NCI-H2227 treated with DMSO at 0.1 percent for 48 hours (cell line): ENCODE data around the gene BET1L.
"Not testable (repeated sequence)": the region's sequence is repeated elsewhere in the genome, so short reads cannot be mapped to it uniquely, and the experiment has no call there.

Experiments used
- DNase-seq: peaks from one replicate; lab custom pipeline; 2025; lab: John Stamatoyannopoulos, UW

The BET1L gene

DNA sequence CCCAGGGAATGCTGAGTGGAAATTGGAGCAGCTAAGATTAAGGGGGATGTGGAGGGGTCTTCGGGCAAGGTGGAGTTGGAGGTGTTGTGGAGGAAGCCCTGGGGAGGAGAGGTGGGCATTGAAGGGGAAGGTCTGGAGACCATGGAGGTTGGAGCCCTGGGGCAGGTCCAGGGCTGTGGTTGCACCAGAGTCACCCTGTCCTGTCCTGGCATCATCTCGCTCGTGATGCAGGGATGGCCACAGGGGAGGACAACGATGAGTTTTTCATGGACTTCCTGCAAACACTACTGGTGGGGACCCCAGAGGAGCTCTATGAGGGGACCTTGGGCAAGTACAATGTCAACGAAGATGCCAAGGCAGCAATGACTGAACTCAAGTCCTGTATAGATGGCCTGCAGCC, 13.7 kb downstream of the BET1L start:
- not testable (repeated sequence) for DNase-seq

DNA sequence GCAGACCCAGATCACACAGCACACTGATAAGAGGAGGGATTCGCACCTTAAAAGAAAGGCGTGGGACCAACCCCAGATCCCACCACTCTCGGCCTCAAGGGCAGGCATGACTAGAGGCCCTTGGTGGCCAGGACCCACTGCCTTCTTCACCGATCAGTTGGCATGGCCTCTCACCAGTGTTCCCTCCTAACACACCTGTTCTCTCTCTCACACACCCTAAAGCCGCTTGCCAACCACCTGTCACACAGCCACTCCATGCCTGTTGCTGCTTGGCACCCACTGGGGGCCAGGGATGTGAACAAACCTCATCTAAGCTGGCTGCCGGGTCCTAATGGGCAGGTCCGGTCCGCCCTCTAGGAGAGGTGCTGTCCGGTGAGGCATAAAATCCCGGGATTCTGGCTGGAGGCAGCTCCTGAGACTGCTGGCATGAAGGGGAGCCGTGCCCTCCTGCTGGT, 14.5 kb downstream of the BET1L start, which contains the start of gene SCGB1C1:
Gene SCGB1C1, plus strand, starts transcription at position 405 of the 455 bp plus-strand sequence. Its CDS starts 22 bp downstream, at position 427.
- not testable (repeated sequence) for DNase-seq

DNA sequence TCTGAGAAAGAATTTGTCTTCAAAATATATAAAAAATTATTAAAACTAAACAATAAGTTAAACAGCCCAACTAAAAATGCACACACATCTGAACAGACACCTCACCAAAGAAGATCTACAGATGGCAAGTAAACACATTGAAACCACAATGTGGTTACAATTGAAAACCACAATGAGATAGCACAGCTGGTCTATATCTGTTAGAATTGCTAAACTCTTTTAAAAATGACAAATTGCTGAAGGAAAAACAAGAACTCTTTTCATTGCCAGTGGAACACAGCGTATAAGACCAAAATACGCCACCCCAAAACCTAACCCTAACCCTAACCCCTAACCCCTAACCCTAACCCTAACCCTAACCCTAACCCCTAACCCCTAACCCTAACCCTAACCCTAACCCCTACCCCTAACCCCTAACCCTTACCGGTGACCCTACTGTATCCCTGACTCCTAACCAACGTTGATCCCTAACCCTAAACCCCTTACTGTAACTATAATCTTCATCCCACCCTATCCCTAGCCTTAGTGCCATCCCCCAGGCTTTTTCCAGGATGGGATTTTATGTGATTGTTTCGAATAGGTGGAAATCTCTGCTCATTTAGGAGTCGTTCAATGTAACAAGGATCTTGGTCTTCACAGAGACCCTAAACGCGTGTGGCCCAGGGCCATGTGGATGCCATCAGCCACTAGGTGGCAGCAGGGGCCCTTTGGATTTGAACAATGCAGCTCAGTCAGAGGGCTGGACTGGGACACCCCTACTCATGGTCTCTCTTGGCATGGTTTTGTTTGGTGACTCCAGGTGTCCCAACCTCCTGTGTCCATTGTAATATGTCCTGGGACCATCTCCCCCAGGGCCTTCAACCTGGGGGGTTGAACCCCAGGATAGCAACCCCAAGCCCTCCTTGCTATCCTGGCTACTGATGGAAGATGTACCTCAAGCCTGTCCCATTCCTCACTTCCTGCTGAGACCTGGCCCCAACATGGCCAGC, 15.4 kb downstream of the BET1L start:
- not testable (repeated sequence) for DNase-seq

DNA sequence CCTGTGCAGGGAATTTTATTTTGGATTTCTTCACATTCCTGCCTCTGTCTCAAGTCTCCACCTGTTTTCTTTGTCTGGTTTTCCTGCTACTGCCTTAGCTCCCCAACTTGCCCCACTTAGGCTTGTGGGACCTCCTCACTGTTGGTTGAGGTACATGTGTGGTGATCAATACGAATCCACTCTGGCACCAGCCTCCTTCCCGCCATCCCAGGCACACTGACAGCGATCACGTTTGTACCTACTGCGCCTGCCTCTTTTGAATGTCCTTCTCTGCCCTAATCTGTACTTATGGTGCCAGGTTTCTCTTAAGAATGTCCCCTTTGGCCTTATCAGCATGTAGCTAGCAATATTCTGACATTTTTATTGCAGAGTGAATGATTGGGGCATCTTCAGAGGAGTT, 16.7 kb downstream of the BET1L start:
- DNase-seq: not testable (repeated sequence)

DNA sequence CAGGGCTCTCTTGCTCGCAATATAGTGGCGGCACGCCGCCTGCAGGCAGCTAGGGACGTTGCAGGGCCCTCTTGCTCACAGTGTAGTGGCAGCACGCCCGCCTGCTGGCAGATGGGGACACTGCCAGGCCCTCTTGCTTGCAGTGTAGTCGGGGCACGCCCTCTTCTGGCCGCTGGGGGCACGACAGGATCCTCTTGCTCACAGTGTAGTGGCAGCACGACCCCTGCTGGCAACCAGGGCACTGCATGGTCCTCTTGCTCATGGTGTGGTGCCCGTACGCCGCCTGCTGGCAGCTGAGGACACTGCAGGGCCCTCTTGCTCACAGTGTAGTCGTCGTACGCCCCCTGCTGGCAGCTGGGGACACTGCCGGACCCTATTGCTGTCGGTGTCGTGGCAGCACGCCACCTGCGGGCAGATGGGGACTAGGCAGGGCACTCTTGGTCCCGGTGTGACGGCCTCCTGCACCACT, 17.3 kb downstream of the BET1L start:
- DNase-seq: not testable (repeated sequence)

DNA sequence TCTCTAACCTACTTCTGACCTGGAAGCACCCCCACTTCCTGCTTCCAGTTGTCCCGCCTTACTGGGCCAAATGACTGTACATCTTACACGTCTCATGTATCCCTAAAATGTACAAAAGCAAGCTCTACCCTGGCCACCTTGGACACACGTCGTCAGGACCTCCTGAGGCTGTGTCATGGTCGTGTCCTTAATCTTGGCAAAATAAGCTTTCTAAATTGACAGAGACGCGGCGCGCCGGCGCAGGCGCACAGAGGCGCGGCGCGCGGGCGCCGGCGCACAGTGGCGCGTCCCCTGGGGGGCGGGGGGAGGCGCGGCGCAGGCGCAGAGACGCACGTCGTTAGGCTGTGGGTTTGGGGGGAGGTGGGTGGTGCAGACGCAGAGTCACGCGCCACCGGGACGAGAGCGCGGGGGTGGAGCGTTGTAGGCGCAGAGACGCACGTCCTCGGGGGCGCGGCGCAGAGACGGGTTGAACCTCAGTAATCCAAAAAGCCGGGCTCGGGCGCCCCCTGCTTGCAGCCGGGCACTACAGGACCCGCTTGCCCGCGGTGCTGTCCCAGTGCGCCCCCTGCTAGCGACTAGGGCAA, 17.9 kb downstream of the BET1L start:
- DNase-seq: not testable (repeated sequence)

DNA sequence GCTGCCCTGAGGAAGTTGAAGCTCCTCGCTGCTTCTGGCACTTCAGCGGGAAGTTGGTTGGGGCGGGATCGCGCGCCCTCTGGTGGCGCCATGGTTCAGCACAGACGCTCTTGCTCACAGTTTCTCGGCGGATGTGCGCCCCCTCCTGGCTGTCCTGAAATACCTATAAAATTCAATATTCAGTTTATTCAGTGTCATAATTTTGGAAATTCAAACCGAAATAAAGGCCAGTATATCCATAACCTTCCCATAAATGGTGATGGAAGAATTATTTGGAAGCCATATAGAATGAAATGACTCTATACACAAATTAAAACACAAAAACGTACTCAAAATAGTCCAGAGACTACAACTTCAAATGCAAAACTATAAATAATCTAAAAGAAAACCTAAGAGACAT, 27.0 kb downstream of the BET1L start:
- DNase-seq: not testable (repeated sequence)
